ENCODE results near the gene C13orf42. TPM values are rescaled to one million over a fixed set of nuclear protein-coding genes. Genes with fewer than 3 reads are reported as not detected.

The C13orf42 gene
- total RNA-seq, 4 donors from 2014 or later = not detected

GRCh38 chr13:51065372-51066090, 45.5 kb downstream of the C13orf42 start:
- DNase-seq = no peak
- TF ChIP-seq POLR2AphosphoS5 (IDR thresholded peaks at IDR 0.05) (no peak), CTCF (IDR thresholded peaks at IDR 0.05) (no peak), POLR2A (IDR thresholded peaks at IDR 0.05) (no peak), EP300 (IDR thresholded peaks at IDR 0.05; ENCODE audit: low read depth) (no peak)
- in situ Hi-C loops (cut with MboI; ENCODE audit: low pct_ligation_motif_present in 1 of 4, low pct_unique_long_range_greater_than_20kb in 1 of 4, low sequenced_read_pairs in 3 of 4) = loop anchor here in 3 of 4 donors (25.0 kb wide), 2 partner anchors 1078 to 1103 kb away; partner anchors contain the start of gene TRIM13 (in 2 of the 3)
- no peak overlapping the region for H3K27ac ChIP-seq
- H3K27me3 ChIP-seq = no peaks in the 10 kb centered on the region
- H3K4me1 ChIP-seq = peaks cover 0 to 4% (median 2%) of the 10 kb centered on the region in 4 donors
- H3K9me3 ChIP-seq = no peaks in the 10 kb centered on the region
- no peaks in the 10 kb centered on the region for H3K36me3 ChIP-seq
- whole genome bisulfite sequencing, 2 donors (ENCODE audit: low coverage in 1 of 2) = 75 to 82% methylated on average over 3 to 10 of the region's 10 CpGs
- no peak overlapping the region for H3K4me3 ChIP-seq
- intact Hi-C loops (cut with DNase I; ENCODE audit: low total_unique reads) = no loop called here

DNA sequence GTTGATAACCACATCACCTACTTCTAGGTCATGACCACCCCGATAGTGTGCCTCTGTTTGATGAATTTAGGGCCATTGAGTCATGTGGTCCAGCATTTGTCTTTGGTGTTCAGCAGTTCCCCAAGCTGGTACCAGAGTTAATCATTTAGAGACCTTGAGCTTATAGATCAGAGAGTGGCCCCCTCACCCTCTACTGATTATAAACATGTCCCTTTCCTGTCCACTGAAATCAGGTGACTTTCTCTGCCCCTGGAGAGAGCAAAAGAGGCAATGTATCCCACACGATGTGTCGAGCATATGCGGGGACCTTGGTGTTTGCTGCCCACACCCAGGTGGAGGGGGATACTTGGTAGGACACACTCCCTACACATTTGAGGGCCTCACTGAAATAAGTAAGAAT, 46.3 kb downstream of the C13orf42 start:
- Histone ChIP-seq H3K4me3 (no peak overlapping the region), H3K27me3 (no peaks in the 10 kb centered on the region), H3K27ac (no peak overlapping the region), H3K36me3 (no peaks in the 10 kb centered on the region), H3K4me1 (peaks cover 0 to 2% (median under 1%) of the 10 kb centered on the region in 4 donors), H3K9me3 (no peaks in the 10 kb centered on the region)
- 98% methylated on average over 4 of the region's 4 CpGs; no CpG with 5 or more reads in 1 of the 2 donors for WGBS, 2 donors (ENCODE audit: low coverage in 1 of 2)
- intact Hi-C loops (cut with DNase I; ENCODE audit: low total_unique reads) (no loop called here), in situ Hi-C loops (cut with MboI; ENCODE audit: low pct_ligation_motif_present in 1 of 4, low pct_unique_long_range_greater_than_20kb in 1 of 4, low sequenced_read_pairs in 3 of 4) (loop anchor here in 3 of 4 donors (25.0 kb wide), 2 partner anchors 1077 to 1102 kb away; partner anchors contain the start of gene TRIM13 (in 2 of the 3))
- TF ChIP-seq EP300 (IDR thresholded peaks at IDR 0.05; ENCODE audit: low read depth) (no peak), POLR2AphosphoS5 (IDR thresholded peaks at IDR 0.05) (no peak)
- DNase-seq = no peak

GRCh38 chr13:51063909-51064308, 47.2 kb downstream of the C13orf42 start:
- in situ Hi-C loops (cut with MboI; ENCODE audit: low pct_ligation_motif_present in 1 of 4, low pct_unique_long_range_greater_than_20kb in 1 of 4, low sequenced_read_pairs in 3 of 4) (loop anchor here in 3 of 4 donors (25.0 kb wide), 2 partner anchors 1077 to 1102 kb away; partner anchors contain the start of gene TRIM13 (in 2 of the 3)), intact Hi-C loops (cut with DNase I; ENCODE audit: low total_unique reads) (no loop called here)
- no peak for TF ChIP-seq CTCF (IDR thresholded peaks at IDR 0.05)
- Histone ChIP-seq H3K27me3 (no peaks in the 10 kb centered on the region), H3K27ac (no peak overlapping the region), H3K36me3 (no peaks in the 10 kb centered on the region), H3K4me1 (no peaks in the 10 kb centered on the region), H3K9me3 (no peaks in the 10 kb centered on the region), H3K4me3 (no peak overlapping the region)
- DNase-seq = no peak
- WGBS, 2 donors (ENCODE audit: low coverage in 1 of 2) = 92 to 93% methylated on average over 3 of the region's 3 CpGs

GRCh38 chr13:51058461-51059167, 52.5 kb downstream of the C13orf42 start:
- no peak overlapping the region for H3K4me3 ChIP-seq
- intact Hi-C loops (cut with DNase I; ENCODE audit: low total_unique reads) (no loop called here), in situ Hi-C loops (cut with MboI; ENCODE audit: low pct_ligation_motif_present in 1 of 4, low pct_unique_long_range_greater_than_20kb in 1 of 4, low sequenced_read_pairs in 3 of 4) (loop anchor here in 3 of 4 donors (25.0 kb wide), 2 partner anchors 1071 to 1096 kb away; partner anchors contain the start of gene TRIM13 (in 2 of the 3))
- no peak for DNase-seq
- no peaks in the 10 kb centered on the region for H3K4me1 ChIP-seq
- TF ChIP-seq EP300 (IDR thresholded peaks at IDR 0.05; ENCODE audit: low read depth) = no peak
- TF ChIP-seq POLR2A (IDR thresholded peaks at IDR 0.05) = no peak
- TF ChIP-seq POLR2AphosphoS5 (IDR thresholded peaks at IDR 0.05) = no peak
- TF ChIP-seq CTCF (IDR thresholded peaks at IDR 0.05) = no peak
- H3K36me3 ChIP-seq = no peaks in the 10 kb centered on the region
- H3K27me3 ChIP-seq = no peaks in the 10 kb centered on the region
- H3K27ac ChIP-seq = no peak overlapping the region
- 81 to 85% methylated on average over 3 to 6 of the region's 6 CpGs for WGBS, 2 donors (ENCODE audit: low coverage in 1 of 2)
- H3K9me3 ChIP-seq = no peaks in the 10 kb centered on the region
